Left hindlimb (tissue), 1 donor: Measurements from ENCODE around the gene TMEM178B.
"Not testable (repeated sequence)": the region's sequence is repeated elsewhere in the genome, so short reads cannot be mapped to it uniquely, and the experiment has no call there.

Experiments
- DNase-seq: peaks from one replicate; pipeline ENCODE4 v3.0.0-alpha.2; 2018

TMEM178B gene

GRCh38 chr7:141147482-141147881, 73.6 kb downstream of the TMEM178B start:
- no peak for DNase-seq

GRCh38 chr7:141150465-141150864, 76.6 kb downstream of the TMEM178B start:
- no peak for DNase-seq

DNA sequence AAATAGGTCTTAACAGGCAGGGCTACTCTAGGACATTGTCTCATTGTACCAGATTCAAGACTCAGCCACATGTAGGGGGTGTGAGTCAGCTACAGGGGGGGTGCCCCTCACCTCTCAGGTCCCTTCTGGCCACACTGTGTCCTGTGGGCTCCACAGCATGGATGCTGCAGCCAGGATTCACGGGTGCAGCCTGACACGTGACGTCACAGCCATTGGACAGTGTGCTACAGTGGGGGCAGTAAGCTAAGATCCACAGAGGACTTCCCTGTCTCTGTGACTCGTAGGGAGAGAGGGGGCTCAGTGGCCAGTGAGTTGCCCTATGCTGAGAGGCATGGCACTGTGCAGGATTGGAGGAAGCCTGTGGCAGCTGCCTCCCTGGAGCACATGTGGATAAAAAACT, 77.9 kb downstream of the TMEM178B start:
- DNase-seq = no peak

GRCh38 chr7:141153231-141153630, 79.4 kb downstream of the TMEM178B start:
- no peak for DNase-seq

DNA sequence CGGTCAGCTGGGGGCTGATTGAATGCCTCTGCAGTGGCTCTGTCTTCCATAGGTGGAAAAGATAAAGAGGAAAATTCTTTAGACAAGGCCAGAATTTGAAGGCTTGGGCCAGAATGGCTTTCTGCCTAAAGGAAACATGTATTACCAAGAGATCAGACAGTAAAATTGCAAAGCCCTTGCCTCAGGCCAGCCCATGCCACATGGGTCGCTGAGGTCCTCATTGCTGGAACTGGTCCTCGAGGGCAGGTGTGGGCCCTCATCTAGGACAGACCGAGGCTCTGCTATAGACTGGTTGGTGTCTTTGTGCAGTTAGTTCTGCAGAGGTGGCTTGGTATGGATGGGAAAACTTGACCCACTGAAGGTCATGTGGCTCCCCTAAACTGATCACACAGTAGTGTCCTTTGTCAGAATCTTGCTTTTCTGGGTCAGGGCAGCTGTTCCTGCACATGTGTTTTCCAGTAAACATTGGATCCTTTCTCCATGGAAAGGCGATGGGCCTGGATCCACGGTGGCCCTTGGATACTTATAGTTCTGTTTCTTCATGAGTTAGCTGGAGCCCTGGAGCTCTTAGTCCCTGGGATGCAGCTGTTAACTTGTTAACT, 80.4 kb downstream of the TMEM178B start:
- DNase-seq = no peak

GRCh38 chr7:141156407-141156806, 82.5 kb downstream of the TMEM178B start:
- DNase-seq = no peak

- DNase-seq = no peak
Observed at GRCh38 chr7:141157138-141157765, 83.4 kb downstream of the TMEM178B start.

GRCh38 chr7:141158561-141158960, 84.7 kb downstream of the TMEM178B start:
- no peak for DNase-seq

GRCh38 chr7:141160246-141160860, 86.5 kb downstream of the TMEM178B start:
- DNase-seq = no peak

GRCh38 chr7:141161550-141162535, 88.0 kb downstream of the TMEM178B start:
- DNase-seq = no peak

DNA sequence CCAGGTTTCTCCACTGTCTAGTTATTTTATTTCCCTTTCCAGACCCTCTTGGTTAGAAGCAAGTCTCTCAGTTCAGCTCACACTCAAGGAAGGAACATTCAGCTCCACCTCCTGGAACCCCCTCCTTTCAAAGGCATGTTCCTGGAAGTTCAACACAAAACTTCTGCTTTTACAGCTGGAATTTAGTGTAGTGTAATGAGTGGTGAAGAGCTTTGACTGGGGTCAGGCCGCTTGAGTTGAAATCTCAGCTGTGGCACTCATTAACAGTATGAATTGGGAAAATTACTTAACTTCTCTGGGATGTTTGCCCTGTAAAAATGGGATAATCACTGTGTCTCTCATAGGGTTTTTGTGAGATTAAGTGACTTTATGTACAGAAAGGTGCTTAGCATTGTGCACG, 91.7 kb downstream of the TMEM178B start:
- DNase-seq = no peak

DNA sequence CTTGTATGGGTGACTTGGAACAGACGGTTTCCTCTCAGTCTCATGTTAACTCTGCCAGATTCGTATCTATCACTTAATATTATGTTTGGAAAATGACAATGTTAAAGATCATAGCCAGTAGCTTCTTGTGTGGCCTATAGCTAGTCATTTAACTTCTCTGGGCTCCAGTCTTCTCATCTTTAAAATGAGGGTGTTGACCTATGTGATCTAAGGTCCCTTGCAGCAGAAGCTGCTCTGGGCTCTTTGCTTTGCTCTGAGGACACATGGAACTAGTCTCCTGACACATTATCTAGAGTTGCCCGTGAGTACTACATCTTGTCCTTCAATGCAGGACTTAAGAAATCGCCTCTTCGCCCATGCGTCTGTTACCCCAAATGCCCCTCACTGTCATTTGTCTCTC, 93.1 kb downstream of the TMEM178B start:
- no peak for DNase-seq

DNA sequence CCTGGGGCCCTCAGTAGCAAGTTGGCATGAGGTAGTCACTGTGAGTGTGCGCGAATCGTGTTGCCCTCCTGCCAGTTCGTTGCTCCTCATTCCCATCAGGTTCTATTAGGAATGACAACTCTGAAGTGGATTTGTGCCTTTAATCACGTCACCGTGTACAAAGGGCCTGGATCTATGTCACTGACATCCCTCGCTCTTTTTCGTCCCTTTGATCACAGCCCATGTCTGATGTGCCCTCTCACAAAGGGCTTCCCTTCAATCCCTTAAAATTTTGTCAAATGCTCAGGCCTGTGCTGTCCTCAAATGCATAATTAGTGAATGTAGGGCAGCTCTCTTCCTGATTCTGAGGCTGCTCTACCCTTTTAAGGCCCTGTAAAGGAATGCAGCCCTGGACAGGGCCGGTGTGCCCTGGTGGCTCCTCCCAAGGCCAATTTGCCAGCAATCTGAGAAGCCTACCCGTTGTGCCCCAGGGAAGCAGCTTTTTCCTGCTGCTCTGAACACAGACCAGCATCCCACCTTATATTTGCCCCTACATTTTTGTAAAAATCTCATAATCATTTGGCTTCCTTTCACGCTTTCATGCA, 93.6 kb downstream of the TMEM178B start:
- DNase-seq = no peak

GRCh38 chr7:141169157-141169556, 95.3 kb downstream of the TMEM178B start:
- not testable (repeated sequence) for DNase-seq

DNA sequence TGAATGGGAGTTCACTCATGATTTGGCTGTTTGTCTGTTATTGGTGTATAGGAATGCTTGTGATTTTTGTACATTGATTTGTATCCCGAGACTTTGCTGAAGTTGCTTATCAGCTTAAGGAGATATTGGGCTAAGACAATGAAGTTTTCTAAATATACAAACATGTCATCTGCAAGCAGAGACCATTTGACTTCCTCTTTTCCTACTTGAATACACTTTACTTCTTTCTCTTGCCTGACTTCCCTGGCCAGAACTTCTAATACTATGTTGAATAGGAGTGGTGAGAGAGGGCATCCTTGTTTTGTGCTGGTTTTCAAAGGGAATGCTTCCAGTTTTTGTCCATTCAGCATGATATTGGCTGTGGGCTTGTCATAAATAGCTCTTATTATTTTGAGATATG, 101.9 kb downstream of the TMEM178B start:
- DNase-seq = not testable (repeated sequence)

DNA sequence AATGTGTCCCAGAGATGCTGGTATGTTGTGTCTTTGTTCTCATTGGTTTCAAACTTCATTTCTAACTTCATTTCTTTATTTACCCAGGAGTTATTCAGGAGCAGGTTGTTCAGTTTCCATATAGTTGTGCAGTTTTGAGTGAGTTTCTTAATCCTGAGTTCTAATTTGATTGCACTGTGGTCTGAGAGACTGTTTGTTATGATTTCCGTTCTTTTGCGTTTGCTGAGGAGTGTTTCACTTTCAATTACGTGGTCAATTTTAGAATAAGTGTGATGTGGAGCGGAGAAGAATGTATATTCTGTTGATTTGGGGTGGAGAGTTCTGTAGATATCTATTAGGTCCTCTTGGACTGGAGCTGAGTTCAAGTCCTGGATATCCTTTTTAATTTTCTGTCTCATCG, 103.3 kb downstream of the TMEM178B start:
- DNase-seq = not testable (repeated sequence)

GRCh38 chr7:141178486-141179135, 104.7 kb downstream of the TMEM178B start:
- DNase-seq = no peak

- DNase-seq = no peak
Observed at GRCh38 chr7:141181812-141182211, 107.9 kb downstream of the TMEM178B start.

GRCh38 chr7:141184532-141185190, 110.8 kb downstream of the TMEM178B start:
- DNase-seq = no peak

DNA sequence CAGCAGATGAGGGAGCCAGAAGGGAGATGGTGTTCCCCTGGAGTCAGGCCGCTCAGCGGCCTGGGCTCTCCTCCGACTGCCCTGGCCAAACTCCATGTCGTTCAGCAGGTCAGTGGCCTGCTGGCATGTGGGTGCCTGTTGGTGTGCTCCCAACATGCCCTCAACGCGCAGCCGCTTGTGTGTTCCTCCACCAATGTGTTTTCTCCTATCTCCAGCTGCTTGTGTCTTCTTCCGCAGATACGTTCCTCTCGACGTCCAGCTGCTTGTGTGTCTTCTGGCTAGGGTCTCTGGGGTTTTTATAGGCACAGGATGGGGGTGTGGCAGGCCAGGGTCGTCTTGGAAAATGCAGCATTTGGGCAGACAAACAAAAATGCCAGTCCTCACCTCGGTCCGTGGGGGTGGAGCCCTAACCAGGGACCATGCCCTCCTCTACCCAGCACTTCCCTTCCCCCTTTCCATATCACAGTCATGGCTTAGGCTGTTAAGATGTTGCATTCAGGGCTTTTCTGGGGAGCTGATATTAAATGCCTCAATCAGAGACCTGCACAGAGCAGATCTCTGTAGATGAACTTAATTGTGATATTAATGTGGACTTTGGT, 111.6 kb downstream of the TMEM178B start:
- no peak for DNase-seq

GRCh38 chr7:141189231-141189630, 115.4 kb downstream of the TMEM178B start:
- no peak for DNase-seq
